ENCODE measurements around the gene DIDO1. TPM values are rescaled to one million over a fixed set of nuclear protein-coding genes. Genes with fewer than 3 reads are reported as not detected.

Gene DIDO1
- total RNA-seq, 1 donor from 2014 or later: 41.6 TPM

GRCh38 chr20:62884556-62884955 lies 41.7 kb downstream of the DIDO1 start:
- Mint-ChIP-seq H3K4me3 (ENCODE audit: unreplicated experiment) (no peak overlapping the region), H3K27me3 (ENCODE audit: low read depth) (no peaks in the 10 kb centered on the region), H3K9me3 (ENCODE audit: low read depth) (no peaks in the 10 kb centered on the region), H3K36me3 (ENCODE audit: low read depth) (peaks cover 21% of the 10 kb centered on the region), H3K4me1 (ENCODE audit: low read depth) (peaks cover 20% of the 10 kb centered on the region), H3K27ac (ENCODE audit: unreplicated experiment) (no peak overlapping the region)
- DNase-seq (ENCODE audit: low spot score): peak; percentile 51
- TF ChIP-seq CTCF (IDR thresholded peaks at IDR 0.05): no peak

- H3K9me3 Mint-ChIP-seq (ENCODE audit: low read depth): no peaks in the 10 kb centered on the region
- H3K27ac Mint-ChIP-seq (ENCODE audit: unreplicated experiment): no peak overlapping the region
- no peak overlapping the region for H3K4me3 Mint-ChIP-seq (ENCODE audit: unreplicated experiment)
- H3K27me3 Mint-ChIP-seq (ENCODE audit: low read depth): no peaks in the 10 kb centered on the region
- peak; percentile 32 for DNase-seq (ENCODE audit: low spot score)
- H3K36me3 Mint-ChIP-seq (ENCODE audit: low read depth): peaks cover 17% of the 10 kb centered on the region
- peaks cover 11% of the 10 kb centered on the region for H3K4me1 Mint-ChIP-seq (ENCODE audit: low read depth)
- no peak for TF ChIP-seq CTCF (IDR thresholded peaks at IDR 0.05)
Observed at GRCh38 chr20:62882426-62882825, 43.9 kb downstream of the DIDO1 start.

GRCh38 chr20:62881662-62882395 lies 44.5 kb downstream of the DIDO1 start:
- peaks cover 14% of the 10 kb centered on the region for H3K36me3 Mint-ChIP-seq (ENCODE audit: low read depth)
- DNase-seq (ENCODE audit: low spot score): peak; percentile 78
- no peak overlapping the region for H3K4me3 Mint-ChIP-seq (ENCODE audit: unreplicated experiment)
- no peak overlapping the region for H3K27ac Mint-ChIP-seq (ENCODE audit: unreplicated experiment)
- no peaks in the 10 kb centered on the region for H3K9me3 Mint-ChIP-seq (ENCODE audit: low read depth)
- TF ChIP-seq CTCF (IDR thresholded peaks at IDR 0.05): no peak
- no peaks in the 10 kb centered on the region for H3K27me3 Mint-ChIP-seq (ENCODE audit: low read depth)
- peaks cover 5% of the 10 kb centered on the region for H3K4me1 Mint-ChIP-seq (ENCODE audit: low read depth)

GRCh38 chr20:62880935-62881661 lies 45.2 kb downstream of the DIDO1 start:
- H3K36me3 Mint-ChIP-seq (ENCODE audit: low read depth): peaks cover 9% of the 10 kb centered on the region

More at GRCh38 chr20:62880935-62881661, 45.2 kb downstream of the DIDO1 start:
- no peak for TF ChIP-seq CTCF (IDR thresholded peaks at IDR 0.05)
- Mint-ChIP-seq H3K9me3 (ENCODE audit: low read depth) (no peaks in the 10 kb centered on the region), H3K27ac (ENCODE audit: unreplicated experiment) (no peak overlapping the region), H3K27me3 (ENCODE audit: low read depth) (no peaks in the 10 kb centered on the region), H3K4me1 (ENCODE audit: low read depth) (peaks cover 3% of the 10 kb centered on the region), H3K4me3 (ENCODE audit: unreplicated experiment) (no peak overlapping the region)
- DNase-seq (ENCODE audit: low spot score): peak; percentile 90

Data from chondrocyte (in vitro differentiated cells).